ENCODE results near the gene LPXN. TPM values are rescaled to one million over a fixed set of nuclear protein-coding genes. Genes with fewer than 3 reads are reported as not detected.

The LPXN gene
- total and polyA plus RNA-seq, 8 donors = 3.2 to 10.4 (median 5.0) TPM

- TF ChIP-seq, protein P1, sequence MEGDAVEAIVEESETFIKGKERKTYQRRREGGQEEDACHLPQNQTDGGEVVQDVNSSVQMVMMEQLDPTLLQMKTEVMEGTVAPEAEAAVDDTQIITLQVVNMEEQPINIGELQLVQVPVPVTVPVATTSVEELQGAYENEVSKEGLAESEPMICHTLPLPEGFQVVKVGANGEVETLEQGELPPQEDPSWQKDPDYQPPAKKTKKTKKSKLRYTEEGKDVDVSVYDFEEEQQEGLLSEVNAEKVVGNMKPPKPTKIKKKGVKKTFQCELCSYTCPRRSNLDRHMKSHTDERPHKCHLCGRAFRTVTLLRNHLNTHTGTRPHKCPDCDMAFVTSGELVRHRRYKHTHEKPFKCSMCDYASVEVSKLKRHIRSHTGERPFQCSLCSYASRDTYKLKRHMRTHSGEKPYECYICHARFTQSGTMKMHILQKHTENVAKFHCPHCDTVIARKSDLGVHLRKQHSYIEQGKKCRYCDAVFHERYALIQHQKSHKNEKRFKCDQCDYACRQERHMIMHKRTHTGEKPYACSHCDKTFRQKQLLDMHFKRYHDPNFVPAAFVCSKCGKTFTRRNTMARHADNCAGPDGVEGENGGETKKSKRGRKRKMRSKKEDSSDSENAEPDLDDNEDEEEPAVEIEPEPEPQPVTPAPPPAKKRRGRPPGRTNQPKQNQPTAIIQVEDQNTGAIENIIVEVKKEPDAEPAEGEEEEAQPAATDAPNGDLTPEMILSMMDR (IDR thresholded peaks at IDR 0.05) = no peak
- WGBS, 2 donors = 76 to 84% methylated on average over 4 of the region's 4 CpGs
- Histone ChIP-seq H3K27ac (no peak overlapping the region), H3K27me3 (no peaks in the 10 kb centered on the region), H3K36me3 (no peaks in the 10 kb centered on the region), H3K4me1 (no peaks in the 10 kb centered on the region), H3K9me3 (no peaks in the 10 kb centered on the region), H3K4me3 (no peak overlapping the region)
- intact Hi-C loops (cut with DNase I) = no loop called here
- ATAC-seq (no peak), DNase-seq (no peak), FAIRE-seq (no peak)
Measured at GRCh38 chr11:58507355-58507754, 68.3 kb downstream of the LPXN start.

DNA sequence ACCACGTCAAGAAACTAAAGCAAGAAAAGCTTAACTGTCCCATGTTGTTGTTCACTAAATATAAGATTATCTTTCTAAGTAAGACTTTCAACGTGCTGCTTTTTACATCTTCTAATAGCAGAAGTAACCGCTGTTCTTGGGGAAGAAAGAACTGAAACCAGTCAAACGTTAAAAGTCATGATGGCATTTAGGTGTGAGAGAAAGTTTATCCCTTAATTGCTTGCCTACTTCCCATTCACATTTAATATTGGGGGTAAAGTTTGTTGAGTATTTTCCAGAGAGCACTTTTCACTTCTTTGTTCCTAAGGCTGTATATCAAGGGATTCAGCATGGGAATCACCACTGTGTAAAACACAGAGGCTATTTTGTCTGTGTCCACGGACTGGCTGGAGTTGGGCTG lies 68.7 kb downstream of the LPXN start:
- no peak overlapping the region for H3K4me3 ChIP-seq
- H3K27me3 ChIP-seq = no peaks in the 10 kb centered on the region
- WGBS, 2 donors = 59 to 71% methylated on average over 5 of the region's 5 CpGs
- H3K36me3 ChIP-seq = no peaks in the 10 kb centered on the region
- H3K27ac ChIP-seq = no peak overlapping the region
- no peaks in the 10 kb centered on the region for H3K9me3 ChIP-seq
- FAIRE-seq (no peak), DNase-seq (no peak), ATAC-seq (no peak)
- intact Hi-C loops (cut with DNase I) = no loop called here
- no peaks in the 10 kb centered on the region for H3K4me1 ChIP-seq
- TF ChIP-seq, protein P1 (IDR thresholded peaks at IDR 0.05) = no peak

DNA sequence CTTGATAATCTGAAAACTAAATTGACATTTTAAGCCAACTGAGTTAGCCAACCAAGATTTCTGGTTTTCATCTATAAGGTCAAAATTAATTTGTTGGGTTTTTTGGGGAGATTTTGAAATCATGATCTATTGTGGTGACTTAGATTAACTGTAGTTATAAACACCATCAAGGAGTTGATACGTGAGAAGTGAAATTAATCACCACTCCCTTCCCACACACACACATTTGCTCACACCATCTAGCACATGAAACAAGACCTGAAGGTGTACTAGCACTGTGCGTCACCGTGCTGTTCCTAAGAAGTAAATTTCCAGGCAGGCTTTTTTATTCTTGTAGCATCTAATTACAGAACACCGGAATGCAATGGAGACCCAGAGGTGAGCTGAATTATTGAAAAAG lies 69.8 kb downstream of the LPXN start:
- ATAC-seq = no peak

GRCh38 chr11:58504232-58504631 lies 71.4 kb downstream of the LPXN start:
- ATAC-seq = no peak
- H3K36me3 ChIP-seq = no peaks in the 10 kb centered on the region
- intact Hi-C loops (cut with DNase I) = no loop called here
- H3K4me3 ChIP-seq = no peak overlapping the region
- WGBS, 2 donors = 81 to 86% methylated on average over 6 of the region's 6 CpGs
- H3K9me3 ChIP-seq = no peaks in the 10 kb centered on the region
- no peaks in the 10 kb centered on the region for H3K4me1 ChIP-seq
- TF ChIP-seq, protein P1 (IDR thresholded peaks at IDR 0.05) = no peak
- no peak for FAIRE-seq
- H3K27ac ChIP-seq = no peak overlapping the region
- no peaks in the 10 kb centered on the region for H3K27me3 ChIP-seq
- no peak for DNase-seq

More for the DNA sequence above, 69.8 kb downstream of the LPXN start:
- H3K27me3 ChIP-seq = no peaks in the 10 kb centered on the region
- TF ChIP-seq, protein P1 (IDR thresholded peaks at IDR 0.05) = no peak
- FAIRE-seq = no peak
- DNase-seq = no peak
- intact Hi-C loops (cut with DNase I) = no loop called here
- H3K4me3 ChIP-seq = no peak overlapping the region
- H3K4me1 ChIP-seq = no peaks in the 10 kb centered on the region
- no peaks in the 10 kb centered on the region for H3K36me3 ChIP-seq
- H3K9me3 ChIP-seq = no peaks in the 10 kb centered on the region
- 86 to 89% methylated on average over 4 of the region's 4 CpGs for WGBS, 2 donors
- H3K27ac ChIP-seq = no peak overlapping the region

DNA sequence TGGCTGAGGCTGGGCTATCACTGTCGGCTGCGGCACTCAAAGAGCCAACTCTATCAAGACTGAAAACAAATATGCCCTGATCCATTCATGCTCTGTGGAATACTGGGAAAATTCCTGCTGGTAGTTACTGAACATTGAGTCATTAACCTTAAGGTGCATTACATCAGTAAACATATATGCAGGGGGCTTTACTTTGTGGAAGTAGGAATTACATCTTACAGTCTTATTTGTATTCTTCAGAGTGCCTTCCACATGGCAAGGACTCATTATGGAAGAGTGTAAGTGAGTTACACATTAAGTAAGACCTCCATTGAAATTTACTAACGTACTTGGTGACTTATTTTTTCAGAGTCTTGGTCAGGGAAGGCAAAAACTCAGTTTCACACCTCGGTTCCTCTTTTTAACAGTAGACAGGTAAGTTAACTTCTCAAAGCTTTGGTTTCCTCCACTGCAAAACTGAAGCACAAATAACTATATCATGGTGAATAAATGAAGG lies 72.2 kb downstream of the LPXN start:
- no peak overlapping the region for H3K27ac ChIP-seq
- no peaks in the 10 kb centered on the region for H3K9me3 ChIP-seq
- H3K4me3 ChIP-seq = no peak overlapping the region
- TF ChIP-seq, protein P1 (IDR thresholded peaks at IDR 0.05) = no peak
- intact Hi-C loops (cut with DNase I) = no loop called here
- ATAC-seq (no peak), FAIRE-seq (no peak), DNase-seq (no peak)
- WGBS, 2 donors = 60 to 71% methylated on average over 4 of the region's 4 CpGs
- H3K36me3 ChIP-seq = no peaks in the 10 kb centered on the region
- H3K27me3 ChIP-seq = no peaks in the 10 kb centered on the region
- no peaks in the 10 kb centered on the region for H3K4me1 ChIP-seq

Data from pancreas (tissue), 10 donors.